GM21423 (cell line): ENCODE data around the gene PCBP3.

Experiments used
- ATAC-seq: cut with Tn5 transposase; IDR thresholded peaks from one replicate; pipeline ENCODE4 v1.9.1; 2021; ENCODE audit warnings: mild to moderate bottlenecking, moderate library complexity; ENCODE audit not compliant: unreplicated experiment

Gene PCBP3

GRCh38 chr21:45985471-45986315 is 342.2 kb downstream of the PCBP3 start:
- no peak for ATAC-seq

GRCh38 chr21:45986316-45987051 is 343.0 kb downstream of the PCBP3 start:
- ATAC-seq, result no peak

GRCh38 chr21:45987121-45987711 is 343.7 kb downstream of the PCBP3 start:
- ATAC-seq, result no peak

DNA sequence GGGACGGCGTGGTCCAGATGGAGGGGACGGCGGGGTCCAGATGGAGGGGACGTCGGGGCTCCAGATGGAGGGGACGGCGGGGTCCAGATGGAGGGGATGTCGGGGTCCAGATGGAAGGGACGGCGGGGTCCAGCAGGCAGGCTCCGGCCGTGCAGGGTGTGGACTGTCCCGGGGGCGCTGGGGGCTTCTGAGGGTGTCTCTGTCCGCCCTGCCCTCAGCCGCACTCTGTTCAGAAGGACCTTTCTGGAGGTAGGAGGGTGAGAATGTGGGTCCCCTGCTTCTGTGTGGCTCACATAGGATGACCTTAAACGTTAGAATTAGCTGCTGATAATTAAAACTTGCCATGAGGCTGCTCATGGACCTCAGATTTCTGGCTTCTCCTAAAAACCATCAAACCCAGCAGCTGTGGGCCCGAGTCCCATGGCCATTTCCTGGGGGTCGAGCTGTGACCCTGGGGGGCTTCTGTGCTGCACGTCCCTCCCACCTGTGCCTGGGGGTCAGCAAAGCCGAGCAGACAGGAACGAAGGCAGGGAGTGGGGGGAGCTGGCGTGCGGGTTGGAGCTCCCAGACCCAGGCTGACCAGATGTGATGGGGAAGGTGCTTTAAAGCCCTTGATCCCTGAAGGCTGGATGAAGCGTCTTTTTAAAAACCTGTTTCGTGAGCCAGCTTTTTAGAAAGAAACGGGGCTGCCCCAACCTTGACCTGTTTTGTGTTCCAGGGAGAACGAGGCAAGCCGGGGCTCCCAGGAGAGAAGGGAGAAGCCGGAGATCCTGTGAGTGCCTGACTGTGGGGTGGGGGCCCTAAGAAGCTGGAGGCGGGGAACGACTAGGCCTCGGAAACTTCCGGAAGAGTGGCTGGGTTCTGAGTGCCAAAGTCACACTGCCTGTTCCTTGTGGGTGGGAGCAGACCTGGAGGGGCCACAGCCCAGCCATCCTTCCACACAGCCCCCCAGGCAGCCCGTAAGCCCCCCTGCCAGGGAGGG is 345.1 kb downstream of the PCBP3 start:
- no peak for ATAC-seq

DNA sequence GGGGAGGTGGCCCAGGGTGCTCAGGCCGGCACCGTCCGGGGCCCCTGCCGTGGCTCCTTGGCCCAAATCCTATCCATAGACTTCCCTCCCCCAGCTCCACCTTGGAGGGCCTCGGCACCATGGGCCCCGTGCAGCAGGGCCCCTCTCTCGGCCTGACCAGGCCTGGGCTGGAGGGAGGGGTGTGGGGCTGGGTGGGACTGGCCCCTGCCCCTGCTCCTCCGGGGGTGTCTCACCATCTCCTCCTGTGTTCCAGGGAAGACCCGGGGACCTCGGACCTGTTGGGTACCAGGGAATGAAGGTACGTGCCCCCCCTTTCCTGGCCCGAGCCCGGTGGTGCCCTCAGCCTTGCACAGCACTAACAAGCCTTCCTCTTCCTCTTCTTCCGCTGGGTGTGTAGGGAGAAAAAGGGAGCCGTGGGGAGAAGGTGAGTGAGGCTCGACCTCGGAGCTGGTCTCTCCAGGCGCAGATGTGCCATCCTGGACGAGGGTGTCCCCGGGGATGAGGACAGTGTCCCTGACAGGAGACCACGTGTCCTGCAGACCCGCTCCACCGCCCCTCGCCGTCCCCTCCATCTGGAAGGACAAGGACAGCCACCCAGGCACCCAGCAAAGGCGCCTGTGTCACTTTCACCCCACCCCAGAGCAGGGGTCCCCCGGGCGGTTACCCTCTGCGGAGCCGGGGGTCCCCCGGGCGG is 346.0 kb downstream of the PCBP3 start:
- no peak for ATAC-seq

- no peak for ATAC-seq
These were observed 346.7 kb downstream of the PCBP3 start for GRCh38 chr21:45990049-45990711.

GRCh38 chr21:45990741-45991605 is 347.4 kb downstream of the PCBP3 start:
- no peak for ATAC-seq

GRCh38 chr21:45991606-45992300 is 348.2 kb downstream of the PCBP3 start:
- ATAC-seq, result no peak
